Stimulated activated CD8-positive, alpha-beta memory T cell treated with anti-CD3 and anti-CD28 coated beads, Interleukin-4, amount 100 ng/mL, for 1 hour (primary cell): Measurements from ENCODE around the gene CD7.

Source experiments
- DNase-seq, 2 donors: peaks; one replicate each; pipeline ENCODE4 v3.0.0-alpha.2; 2020; ENCODE audit warnings: low read depth in 2 of 2, low spot score in 1 of 2

The CD7 gene

DNA sequence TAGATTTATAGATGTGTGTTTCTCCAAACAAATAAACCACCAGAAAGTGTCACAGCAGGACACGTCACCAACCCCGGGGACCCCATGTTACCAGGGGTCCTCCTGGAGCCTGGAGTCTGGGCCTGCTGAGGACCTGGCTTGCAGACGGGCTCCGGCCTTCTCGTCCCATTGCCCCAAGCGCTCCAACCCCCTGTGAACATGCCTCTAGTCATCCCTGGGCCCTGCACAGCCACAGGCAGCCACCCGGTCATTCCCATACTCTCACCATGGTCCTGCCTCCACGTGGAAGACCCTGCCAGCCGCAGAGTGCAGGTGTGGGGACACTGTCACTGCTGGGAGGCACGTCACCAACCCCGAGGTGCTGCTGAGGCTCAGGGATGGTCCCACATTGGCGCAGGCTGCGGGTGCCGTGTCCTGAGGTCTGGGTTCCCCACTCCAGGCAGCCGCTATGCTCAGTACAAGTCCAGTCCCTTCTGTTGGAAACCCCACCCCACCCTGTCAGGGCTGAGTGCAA, 11.6 kb upstream of the CD7 start:
- no peak for DNase-seq

DNA sequence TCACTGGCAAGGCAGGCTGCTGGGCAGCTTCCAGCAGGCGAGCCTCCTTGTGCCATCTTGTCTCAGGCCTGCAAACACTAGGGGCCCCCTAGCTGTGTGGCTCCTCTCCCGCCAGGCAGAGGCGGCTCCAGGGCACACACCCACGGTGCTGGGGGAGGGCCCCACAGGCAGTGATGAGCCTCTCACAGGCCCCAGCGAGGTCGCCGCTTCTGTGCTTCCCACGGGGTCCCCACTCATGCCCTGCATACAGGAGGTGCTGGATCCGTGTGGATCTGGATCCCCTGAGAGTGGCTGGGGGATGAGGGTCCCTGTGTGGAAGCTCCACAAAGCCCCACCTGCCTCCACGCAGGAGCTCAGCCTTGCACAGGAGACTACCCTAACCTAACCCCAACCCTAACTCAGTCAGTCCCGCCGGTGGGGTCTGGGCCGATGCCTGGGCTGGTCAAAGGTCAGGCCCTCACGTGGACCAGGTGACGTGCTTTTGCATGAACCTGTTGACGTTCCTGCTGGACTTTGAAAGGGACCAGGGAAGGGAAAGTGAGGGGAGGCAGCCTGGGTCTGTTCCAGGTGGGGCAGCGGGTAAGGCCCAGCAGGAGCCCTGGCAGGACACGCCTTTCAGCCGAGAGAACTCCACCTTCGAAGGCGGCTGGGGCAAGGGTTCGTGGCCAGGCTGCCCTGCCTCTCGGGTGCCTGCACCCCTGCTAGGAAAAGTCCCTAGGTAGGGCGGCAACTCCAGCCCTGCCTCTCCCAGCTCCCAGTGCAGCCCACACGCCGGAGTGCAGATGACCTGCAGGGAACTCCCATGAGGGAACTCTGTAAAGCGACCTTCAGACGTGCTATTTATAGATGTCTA, 11.0 kb upstream of the CD7 start:
- no peak for DNase-seq

DNA sequence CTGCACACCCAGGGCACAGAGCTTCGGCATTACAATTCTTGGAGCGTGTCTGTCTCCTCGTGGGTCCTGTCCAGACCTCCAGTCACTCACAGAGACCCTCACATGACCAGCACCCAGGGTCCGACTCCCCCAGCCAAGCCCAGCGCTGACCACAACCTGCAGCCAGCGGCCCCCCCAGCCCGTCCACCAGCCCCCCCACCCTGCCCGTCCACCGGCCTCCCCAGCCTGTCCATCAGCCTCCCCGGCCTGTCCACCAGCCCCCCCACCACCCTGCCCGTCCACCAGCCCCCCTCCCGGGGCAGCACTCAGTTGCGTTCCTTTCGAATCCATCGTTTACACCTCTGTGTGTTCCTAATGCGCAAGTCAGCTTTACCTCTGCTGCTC, 10.3 kb upstream of the CD7 start:
- DNase-seq = no peak

DNA sequence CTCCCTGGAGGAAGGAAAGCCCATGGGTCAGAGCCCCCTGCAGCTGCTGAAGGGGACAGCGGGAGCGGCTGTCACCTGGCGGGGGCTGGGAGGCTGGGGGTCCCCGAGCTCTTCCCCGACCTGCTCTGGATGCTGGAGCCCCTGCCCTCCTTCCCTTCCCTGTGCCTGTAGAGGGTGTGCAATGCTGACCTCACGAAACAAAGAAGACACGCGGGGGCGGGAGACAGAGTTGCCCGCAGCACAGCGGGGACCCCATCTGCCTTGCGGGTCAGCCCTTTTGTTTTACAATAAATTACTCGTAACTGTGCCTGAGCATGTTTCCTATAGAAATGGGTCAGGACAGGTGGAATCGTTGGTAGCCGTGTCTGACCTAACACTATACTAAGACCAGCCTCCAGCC, 9.9 kb upstream of the CD7 start:
- no peak for DNase-seq

DNA sequence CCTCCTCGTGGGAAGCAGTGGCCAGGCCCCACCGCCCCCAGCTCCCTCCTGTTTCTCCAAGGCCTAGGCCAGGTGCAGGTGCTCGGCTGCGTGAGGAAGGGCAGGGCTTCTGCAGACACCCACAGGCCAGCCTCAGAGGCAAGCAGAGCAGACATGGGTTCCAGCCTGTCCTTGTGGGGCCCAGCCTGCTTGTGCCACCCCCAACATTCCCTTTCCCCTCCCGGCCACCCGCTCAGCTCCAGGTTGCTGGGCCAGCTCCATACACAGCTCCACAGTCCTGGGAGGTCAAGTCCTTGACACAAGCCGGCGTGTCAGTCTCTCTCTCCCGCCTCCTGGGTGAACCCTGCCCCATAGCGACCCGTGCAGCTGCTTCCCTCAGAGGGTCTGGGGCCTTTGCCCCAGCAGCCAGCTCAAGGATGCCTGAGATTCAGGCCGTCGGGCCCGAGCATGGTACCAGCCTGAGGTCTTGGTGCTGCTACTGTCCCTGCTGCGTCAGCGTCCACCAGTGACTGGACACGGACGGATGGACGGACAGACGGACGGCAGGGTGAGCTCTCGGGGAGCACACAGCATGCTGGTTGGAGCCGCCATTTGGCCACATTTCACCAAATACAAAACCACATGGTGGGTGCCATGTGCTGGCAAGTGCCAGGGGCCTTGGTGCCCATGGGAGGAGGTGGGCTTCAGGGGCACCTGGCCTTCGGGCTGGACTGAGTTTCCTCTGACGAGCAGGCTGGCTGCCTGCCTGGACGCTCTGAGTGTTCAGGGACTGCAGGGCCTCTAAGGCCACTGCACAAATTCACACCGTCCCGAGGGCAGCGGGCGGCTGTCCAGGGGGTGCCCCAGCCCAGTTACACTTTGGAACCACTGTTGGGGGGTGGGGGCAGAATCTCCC, 8.1 kb upstream of the CD7 start:
- DNase-seq = no peak

DNA sequence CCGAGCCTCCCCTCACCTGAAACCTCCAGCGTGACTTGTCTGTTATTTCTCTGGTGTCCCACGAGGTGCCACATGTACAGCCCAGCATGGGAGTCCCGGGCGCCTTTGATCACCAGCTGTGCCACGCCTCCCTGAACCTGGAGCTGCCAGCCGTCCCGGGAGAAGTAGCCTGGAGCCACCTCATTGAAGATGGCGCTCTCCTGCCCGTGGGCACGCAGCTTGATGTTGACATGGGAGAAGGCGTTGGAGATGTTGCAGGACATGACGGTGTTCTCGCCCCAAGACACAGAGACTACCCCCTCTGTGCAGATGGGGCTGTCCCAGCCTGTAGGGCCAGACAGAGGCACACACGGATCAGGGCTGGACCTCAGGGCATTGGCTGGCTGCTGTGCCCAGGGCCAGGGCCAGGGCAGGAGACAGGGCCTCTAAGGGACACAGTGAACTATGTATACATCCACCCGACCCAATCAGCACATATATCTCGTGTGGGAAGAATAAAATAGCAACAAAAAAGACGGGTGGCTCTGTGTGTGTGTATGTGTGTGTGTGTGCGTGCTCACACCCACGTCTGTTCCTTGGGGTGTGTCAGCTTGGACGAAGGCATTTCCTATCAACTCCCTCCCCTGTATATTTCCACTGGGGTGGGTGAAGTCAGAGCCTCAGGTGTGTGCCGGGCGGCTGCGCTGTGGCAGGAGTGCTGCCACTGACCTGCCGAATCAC, 7.3 kb upstream of the CD7 start:
- no peak for DNase-seq

DNA sequence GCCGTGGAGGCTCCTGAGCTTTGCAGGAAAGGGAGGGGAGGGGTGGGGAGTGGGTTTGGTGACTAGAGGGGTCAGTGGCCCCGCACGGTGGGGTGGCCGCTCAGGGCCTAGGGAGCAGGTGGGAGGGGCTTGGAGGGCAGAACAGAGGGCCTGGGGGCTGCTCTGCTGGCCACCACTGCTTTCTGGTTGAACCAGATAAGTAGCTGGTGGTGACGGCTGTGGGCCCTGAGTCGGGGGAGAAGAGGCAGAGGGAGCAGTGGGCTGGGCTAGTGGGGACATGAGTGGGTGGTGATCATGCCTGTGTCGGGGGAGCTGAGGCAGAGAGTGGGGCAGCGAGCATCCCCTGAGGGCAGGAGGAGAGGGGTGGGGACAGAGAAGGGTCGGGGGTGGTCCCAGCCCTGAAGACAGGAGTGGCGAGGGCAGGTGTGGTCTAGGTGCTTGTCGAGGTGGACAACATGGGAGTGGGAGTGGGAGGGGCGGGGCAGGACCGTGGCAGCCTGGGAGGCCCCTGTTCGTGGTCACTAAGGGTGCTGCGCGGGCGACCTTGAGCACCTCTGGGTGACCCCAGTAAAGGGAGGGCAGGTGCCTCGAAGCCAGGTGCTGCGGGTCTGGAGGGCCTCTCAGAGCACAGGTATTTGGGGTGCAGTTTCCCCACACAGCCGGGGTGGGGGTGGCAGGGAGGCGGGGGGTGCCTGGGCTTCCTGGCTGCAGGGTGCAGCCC, 6.3 kb upstream of the CD7 start:
- no peak for DNase-seq

DNA sequence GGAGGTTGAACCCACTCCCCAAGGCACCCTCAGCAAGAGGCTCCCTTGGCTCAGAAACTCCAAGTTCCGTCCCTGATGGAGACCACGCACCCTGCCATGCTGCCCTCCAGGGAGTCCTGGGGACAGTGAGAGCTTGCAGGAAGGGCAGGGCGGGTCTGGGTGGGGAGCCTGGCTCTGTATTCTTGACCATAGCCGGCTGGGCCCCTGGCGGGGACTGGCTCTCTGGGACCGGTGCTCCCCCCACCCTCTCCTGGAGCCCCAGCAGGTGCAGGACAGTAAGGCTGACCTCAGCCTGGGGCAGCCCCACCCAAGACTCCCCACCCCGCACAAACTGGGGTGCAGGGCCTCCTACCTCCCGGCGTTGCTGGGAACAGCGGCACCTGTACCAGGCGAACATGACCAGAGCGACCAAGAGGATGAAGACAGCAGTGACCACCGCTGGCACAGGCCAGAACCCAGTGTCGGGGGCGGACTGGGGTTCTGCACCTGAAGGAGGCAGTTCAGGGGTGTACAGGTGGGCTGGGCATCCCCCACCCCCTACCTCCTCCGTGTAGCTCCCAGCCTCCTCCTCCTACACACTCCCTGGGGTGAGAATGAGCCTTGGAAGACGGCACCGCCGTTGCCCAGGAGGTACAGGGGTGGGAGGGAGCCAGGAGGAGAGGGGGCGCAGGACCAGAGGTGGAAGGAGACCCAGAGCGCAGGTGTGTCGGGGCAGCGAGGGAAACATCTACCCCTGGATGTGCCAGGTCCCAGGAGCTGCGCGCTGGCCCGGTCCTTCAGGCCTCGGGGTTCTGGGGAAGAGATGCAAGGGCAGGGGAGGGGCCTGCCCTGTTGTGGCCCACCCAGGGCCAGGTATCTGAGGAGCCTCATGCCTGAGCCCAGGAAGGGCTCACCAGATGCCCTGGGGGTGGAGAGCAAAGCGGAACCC, 5.4 kb upstream of the CD7 start:
- no peak for DNase-seq

DNA sequence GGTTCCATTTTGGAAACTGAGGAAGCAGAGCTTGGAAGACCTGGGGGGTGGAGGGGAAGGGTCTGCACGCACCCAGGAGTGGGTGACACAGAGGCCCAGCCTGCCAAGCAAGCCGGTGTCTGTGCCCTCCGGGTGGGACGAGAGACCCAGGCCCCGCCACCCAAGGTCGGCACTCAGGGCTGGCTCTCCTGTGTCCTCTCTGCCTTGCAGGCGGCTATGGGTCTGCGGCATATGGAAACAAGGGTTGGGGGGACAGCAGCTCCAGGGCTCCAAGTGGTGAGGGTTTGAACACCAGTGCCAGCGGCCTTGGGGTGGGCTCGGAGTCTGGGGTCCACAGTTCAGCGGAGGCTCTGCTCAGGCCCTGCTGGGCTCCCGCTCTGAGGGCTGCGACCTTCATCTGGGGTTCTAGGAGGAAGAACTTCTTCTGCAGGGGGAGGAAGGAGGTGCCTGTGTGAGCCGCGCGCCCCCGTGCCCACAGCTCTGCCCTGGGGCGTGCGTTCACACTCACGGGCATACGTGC, 4.6 kb upstream of the CD7 start:
- no peak for DNase-seq

DNA sequence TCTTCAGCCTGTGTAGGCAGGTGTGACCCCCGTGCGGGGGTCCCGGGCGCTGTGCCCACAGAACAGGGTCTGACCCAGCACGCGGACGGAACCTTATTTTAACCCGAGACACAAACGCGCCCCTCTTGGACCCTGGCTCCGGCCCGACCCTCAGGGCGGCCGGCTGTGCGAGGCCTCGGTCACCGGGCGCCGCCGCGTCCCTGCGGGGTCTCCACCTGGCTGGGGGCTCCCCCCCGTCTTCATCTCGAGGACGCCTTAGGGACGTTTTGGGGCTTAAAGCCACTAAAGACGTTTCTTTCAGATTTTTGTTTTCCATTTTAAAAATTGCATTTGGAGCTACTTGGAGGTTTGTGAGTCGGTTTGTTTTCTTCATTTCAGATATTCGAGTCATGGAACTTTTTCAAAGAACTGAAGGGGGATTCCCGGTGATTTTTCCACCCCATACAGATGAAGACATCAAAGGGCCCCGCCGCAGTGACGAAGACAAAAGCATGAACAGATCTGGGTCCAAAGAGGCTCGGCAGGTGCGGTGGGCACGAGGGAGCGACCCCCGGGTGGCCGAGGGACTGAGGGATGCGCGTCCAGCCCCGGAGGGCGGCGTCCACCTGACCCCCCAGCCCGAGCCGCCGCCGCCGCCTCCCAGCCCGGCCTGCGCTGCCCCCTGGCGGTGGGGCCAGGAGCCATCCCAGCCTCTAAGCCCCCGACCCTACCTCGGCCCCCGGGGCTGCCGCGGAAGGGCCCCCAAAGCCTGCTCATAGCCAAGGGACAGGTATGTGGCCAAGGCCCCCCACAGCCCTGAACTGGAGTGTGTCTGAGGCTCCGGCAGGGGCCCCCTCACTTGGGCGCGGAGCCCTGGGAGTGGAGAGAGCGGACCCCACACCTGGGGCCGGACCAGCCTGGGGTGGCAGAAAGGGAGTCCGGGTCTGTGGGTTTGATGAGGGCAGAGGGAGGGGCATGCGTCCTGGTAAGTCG, 3.8 kb upstream of the CD7 start:
- peak; percentile 68 to 70 for DNase-seq

DNA sequence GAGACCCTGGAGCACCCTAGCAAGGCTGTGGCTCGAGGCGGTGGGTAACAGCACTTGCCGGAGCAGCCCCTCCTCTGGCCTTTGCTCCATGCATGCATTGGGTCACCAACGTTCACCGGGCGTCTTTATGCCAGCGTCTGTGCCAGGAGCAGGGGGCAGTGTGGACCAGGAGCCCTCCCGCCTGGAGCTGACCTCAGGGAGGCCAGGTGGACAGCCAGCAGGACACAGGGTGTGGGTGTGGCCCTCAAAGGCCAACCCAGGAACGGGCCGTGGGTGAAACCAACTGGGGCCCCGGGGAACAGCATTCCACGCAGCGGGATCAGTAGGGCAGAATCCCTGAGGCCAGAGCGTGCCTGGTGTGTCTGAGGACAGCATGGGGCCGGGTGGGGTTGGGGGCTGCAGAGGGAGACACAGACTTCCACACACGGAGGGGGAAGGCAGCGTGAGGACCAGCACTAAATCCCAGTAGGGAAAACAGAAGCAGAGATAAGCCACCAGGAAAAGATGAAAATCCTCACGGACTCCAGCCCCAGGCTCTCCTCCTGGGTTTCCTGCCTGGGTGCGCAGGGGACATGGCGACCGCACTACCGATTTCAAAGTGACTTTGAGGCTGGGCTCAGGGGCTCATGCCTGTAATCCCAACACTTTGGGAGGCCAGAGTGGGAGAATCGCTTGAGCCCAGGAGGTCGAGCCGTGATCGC, 2.9 kb upstream of the CD7 start:
- DNase-seq = no peak

DNA sequence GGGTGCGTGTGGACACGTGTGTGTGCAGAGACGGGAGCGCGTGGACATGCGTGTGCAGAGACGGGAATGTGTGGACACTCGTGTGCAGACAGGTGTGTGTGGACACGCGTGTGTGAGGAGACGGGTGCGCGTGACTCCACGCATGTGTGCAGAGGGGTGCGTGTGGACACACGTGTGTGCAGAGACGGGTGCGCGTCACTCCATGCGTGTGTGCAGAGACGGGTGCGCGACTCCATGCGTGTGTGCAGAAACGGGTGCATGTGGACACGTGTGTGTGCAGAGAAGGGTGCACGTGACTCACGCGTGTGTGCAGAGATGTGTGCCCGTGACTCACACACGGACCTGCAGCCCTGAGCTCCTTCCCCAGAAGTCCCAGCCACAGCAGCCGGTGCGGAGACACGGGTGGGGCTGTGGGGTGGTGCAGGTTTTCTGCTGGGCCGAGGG, 2.2 kb upstream of the CD7 start:
- DNase-seq = no peak

DNA sequence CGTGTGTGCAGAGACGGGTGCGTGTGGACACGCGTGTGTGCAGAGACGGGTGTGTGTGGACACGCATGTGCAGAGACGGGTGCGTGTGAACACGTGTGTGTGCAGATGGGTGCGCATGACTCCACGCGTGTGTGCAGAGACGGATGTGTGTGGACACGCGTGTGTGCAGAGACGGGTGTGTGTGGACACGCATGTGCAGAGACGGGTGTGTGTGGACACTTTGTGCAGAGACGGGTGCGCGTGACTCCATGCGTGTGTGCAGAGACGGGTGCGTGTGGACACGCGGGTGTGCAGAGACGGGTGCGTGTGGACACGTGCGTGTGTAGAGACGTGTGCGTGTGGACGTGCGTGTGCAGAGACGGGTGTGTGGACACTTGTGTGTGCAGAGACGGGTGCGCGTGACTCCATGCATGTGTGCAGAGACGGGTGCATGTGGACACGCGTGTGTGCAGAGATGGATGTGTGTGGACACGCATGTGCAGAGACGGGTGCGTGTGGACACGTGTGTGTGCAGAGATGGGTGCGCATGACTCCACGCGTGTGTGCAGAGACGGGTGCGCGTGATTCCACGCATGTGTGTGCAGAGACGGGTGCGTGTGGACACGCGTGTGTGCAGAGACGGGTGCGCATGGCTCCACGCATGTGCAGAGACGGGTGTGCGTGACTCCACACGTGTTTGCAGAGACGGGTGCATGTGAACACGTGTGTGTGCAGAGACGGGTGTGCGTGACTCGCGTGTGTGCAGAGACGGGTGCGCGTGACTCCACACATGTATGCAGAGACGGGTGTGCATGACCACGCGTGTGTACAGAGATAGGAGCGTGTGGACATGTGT, 1.6 kb upstream of the CD7 start:
- DNase-seq = no peak

DNA sequence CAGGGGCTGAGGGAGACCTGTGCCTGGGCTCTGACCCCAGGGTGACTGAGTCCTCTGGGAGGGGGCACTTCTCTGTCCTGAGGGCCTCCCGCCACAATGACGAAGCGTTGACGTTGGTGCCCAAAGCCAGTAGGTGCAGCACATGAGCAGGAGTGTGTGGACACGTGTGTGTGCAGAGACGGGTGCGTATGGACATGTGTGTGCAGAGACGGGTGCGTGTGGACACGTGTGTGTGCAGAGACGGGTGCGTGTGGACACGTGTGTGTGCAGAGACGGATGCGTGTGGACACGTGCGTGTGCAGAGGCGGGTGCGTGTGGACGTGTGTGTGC, 726 bp upstream of the CD7 start:
- no peak for DNase-seq

DNA sequence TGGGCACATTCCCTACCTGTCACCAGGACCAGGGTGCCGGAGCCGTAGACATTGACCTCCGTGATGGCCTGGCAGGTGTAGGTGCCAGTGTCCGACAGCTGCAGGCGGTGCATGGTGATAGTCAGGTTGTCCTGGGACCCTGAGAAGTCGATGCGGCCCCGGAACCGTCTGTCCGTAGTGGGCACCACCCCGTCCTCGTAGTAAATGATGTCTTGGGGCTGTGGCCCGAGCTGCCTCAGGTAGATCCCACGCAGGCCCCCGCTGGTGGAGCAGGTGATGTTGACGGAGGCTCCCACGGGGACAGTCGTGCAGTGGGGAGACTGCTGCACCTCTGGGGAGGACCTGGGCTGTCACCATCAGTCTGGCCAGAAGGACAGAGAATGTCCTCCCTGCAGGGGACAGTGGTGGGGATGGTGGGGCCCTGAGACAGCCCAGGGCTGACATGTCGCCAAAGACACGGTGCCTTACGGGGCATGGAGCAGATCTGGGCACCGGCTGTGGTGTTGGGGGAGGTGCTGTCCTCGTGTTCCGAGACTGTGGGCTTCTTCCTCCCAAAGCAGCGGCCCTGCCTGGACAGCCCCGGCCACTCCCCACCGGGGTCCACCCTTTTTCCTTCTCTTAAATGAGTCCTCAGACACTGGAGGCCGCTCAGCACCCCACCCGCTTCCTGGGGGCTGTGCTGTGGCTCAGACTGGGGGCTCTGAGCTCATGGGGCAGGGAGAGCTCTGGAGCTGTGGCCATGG, 586 bp downstream of the CD7 start:
- DNase-seq = no peak

DNA sequence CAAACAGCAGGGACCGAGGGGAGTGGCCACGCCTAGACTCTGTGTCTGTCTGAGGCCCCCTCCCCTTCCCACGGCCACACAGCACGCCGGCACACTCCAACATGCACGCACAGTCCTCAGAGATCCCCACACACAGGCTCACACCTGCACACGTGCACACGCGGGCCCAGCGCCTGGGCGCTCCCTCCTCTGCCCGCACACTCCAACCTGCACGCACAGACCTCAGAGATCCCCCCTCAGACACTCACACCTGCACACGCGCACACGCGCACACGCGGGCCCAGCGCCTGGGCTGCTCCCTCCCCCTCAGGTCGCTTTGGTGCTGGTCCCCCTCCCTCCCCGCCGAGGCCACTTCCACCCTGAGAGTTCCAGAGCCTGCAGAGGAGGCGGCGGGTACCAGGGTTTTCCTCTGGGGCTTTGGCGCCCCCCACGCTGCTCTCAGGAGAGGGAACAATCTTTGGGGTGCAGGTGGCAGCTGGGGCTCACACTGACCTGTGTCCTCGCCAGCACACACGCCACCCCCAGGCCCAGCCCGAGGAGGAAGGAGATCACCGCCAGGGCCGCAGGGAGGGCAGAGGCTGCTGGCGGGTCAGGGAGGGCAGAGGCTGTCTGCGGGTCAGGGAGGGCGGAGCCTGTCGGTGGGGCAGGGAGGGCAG, 1.6 kb downstream of the CD7 start:
- no peak for DNase-seq
